AML-193 (cell line): ENCODE measurements around the gene RNASE2.

ENCODE experiments used
- DNase-seq, 2 experiments: peaks; one replicate each; lab custom pipeline; 2025; lab: John Stamatoyannopoulos, UW

Gene RNASE2

DNA sequence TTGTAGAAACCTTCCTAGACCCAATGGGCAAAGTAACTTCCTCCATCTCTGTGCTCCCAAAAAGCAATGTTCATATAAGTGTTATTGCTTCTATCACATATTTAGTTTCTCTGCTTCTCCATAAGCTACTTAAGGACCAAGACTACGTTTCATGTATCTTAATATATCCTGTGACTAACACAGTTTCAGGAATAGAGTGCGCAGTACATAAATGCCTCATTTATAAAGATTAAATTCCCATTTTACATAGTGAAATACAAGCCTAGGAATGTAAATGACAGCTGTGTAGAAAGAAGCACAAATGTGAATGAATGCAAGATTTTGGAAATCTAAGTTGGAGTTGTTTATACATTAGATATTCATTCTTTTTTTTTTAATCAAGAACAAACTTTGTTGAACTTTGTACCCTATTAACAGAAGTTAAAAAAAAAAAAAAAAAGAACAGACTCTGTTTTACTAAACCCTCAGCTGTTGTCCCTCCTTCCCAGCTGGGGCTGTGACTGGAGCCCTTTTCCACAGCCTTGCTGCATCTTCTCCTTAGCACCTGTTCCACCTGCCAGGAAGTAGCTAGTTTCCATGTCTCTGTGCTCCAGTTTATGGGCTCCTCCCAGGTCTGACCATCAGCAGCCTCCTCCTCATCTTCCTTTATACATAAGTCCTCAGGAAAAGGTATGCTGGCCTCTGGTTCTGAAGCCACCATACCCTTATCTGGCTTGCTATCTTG is 27.5 kb downstream of the RNASE2 start:
- no peak for DNase-seq

DNA sequence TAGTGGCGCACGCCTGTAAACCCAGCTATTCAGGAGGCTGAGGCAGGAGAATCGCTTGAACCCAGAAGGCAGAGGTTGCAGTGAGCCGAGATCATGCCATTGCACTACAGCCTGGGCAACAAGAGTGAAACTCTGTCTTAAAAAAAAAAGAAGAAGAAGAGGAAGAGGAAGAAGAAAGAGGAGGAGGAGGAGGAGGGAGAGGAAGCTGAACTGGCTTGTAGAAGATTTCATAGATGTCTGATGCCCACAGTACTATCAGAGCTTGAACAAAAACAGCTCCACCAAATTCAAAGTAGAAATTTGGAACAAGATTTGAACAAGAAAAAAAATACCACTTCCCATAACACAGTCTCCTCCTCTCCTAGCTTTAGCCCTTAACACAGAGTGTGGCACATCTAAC is 30.4 kb downstream of the RNASE2 start:
- DNase-seq: peak; percentile 10 to 37

DNA sequence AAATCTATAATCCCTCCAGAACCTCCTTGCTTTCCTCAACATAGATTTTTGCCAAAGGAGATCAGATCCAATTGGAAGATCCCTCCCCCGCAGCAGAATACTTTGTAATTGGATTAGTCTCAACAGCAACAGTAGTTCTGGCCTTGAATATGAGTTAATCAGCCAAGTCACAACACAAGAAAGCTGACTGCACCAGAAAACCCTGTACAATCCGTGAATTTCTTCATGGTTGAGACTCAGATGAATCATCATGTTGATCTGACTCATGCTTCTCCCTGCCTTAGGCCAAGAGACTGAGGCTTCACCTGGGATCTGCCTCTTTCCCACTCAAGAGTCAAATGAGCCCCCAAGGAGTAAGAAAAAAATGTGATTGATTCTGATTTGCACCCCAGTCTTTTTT is 31.5 kb downstream of the RNASE2 start:
- DNase-seq: peak; percentile 22 to 39

DNA sequence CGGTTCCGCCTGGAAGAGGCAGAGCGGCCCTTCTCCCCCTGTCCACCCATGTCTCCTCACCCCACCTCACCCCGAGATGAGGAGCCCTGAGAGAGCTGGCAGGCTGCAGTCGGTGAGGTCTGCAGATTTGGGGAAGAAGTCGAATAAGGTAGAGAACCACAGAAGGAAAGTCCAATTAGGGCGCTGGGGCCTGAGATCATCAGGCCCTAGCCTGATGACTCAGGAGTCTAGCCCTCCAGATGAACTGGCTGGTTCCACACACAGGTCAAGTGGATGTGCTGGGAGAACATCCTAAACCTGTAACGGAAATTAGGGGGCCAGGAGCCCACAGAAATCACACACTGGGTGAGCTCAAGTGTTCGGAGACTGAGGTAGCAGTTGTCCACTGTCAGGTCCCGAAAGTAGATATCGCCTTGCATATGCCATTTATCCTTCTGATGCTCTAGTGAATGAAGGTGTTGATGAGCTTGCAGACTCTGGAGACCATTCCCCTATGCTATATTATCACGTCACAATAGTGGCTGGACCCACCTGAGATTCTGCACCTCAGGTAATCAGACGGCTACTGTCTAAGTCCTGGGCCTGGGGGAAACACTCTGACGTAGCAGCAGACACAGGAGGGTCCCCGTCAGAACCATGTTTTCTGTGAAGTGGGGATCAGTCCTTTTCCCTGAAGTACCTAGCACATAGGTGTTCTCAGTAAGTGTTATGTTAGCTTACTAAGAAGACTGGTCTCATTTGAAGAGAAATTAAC is 33.6 kb downstream of the RNASE2 start:
- DNase-seq: peak in 1 of 2 experiments; percentile 5

DNA sequence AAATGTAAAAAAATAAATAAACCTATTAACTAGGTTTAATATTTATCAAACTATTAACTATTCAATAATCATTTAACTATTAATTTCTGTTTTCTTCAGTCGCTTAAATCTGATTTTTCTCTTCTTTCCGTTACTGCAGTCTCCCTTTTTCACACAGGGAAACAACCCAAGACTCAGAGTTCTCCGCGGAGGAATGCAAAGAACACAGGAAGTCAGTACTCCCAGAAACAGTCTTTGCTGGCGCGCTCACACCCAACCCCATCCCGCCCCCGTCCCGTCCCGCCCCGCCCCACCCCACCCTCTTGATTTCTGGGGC is 34.1 kb downstream of the RNASE2 start:
- no peak for DNase-seq

DNA sequence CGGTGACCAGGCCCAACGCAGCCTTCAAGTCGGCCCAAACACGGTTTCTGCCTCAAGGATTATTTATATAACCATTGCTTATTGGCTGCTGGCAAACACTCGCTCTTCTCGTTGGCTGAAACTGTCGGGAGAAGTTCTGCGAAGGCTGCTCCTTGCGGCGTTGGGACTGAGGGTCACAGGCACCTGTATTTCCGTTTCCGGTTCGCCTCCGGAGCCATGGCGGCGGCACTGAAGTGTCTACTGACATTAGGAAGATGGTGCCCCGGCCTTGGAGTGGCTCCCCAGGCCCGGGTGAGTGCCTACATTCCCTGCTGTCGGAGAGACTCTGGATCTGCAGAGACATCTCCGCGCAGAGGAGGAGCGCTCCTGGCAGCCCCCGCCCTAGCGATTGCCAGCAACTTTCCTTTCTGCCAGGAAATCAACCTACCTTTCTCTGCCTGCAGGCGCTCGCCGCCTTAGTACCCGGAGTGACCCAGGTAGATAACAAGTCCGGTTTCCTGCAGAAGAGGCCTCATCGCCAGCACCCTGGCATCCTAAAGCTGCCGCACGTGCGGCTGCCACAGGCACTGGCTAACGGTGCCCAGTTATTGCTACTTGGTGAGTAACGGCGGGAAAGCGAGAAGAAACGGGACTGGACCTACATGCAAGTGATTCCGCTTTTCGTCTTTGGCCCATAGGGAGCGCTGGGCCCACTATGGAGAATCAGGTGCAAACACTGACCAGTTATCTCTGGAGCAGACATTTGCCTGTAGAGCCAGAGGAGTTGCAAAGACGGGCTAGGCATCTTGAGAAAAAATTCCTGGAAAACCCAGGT is 34.7 kb downstream of the RNASE2 start, which contains the start of gene METTL17:
Gene METTL17 (plus strand): TSS at position 194 of the 814 bp plus-strand sequence. CDS start 23 bp downstream, at position 217.
- peak; percentile 95 to 96 for DNase-seq

DNA sequence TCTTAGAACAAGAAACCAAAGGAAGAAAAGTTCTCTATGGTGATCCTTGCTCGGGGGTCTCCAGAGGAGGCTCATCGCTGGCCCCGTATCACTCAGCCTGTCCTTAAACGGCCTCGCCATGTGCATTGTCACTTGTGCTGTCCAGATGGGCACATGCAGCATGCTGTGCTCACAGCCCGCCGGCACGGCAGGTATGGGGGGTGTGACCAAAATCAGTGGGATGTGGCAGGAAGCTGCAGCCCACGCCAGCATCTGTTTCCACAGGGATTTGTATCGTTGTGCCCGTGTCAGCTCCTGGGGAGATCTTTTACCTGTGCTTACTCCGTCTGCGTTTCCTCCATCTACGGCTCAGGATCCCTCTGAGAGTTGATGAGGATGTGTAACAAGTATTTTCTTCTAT is 41.2 kb downstream of the RNASE2 start:
- DNase-seq: no peak

DNA sequence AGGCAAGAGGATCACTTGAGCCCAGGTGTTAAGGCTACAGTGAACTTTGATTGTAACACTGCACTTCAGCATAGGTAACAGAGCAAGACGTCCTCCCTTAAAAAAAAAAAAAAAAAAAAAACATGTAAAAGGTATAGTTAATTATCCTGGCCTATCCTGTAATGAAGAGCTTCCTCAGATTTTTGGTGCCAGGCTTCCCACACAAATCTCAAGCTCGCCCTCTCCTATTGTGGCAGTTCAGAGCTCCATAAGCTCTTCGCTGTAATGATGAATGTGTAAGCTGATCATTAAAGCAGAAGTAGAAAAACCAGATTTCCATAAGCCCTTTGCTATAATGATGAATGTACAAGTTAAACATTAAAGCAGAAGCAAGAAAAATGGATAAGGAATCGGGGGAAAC is 41.8 kb downstream of the RNASE2 start:
- no peak for DNase-seq

DNA sequence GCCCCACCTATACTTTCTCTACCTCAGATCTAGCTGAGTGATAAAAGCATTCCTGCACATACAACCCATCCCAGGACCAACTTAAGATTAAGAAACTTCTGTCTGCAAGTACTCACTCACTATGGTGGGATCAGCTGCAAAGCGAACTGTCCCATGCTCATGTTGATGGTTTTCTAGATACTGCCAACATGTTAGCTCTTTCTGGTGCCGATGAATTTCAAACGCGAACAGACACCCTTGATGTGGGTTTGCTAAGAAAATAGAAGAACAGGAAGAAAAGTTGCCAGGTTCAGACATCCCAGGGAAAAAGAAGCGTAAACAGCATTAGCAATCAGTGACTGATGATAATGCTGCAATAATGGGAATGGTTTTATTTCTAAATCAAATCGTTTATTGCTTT is 42.3 kb downstream of the RNASE2 start:
- DNase-seq: no peak

DNA sequence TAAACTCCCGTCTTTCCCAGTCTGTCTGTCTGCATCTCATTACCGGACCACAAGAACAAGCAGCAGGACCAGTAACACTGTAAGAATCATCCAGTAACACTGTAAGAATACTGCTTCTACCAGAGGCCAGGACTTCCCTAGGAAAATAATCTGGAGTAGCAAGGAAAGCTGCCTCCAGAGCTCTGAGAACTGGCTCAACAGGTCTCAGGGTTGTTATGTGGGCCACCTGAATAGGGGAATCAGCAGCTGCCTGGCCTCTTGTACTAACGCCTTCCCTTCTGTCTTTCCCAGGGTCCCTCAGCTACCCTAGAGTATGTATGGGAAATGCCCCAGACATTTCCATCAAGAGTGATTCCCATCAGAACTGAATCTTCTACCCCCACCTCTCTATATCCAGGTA is 42.9 kb downstream of the RNASE2 start:
- DNase-seq: no peak

DNA sequence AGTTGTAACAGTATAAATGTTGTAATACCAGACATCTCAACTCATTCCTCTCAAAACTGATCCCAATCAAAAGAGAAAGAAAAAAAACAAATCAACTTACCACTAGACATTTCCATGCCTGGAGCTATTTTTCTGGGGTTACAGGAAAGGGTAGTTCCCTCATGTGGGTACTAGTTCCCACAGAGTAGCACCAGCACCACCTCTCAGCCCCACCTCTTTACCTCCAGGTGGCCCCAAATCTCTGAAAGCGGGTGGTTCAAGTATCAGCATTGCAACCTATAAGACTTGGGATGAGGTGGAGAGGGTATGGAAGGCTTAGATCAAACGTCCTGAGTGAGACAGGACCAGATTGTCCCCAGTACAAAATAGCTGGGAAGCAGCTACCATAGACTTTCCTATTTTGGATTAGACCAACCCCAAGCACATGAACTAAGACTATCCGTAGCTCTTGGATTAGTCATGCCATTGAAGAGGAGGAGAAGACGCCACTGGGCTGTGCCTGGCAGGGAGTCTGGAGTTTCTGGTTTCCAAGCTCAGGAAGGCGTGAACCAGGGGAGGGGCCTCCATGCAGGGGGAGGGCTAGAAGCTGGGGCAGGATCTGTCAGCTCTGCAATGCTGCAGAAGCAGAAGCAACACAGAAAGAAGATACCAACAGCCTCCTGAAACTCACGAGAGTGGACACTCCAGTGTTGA is 43.5 kb downstream of the RNASE2 start, which contains the start of gene SLC39A2:
Gene SLC39A2 (plus strand): TSS at position 620 of the 693 bp plus-strand sequence. CDS start 154 bp downstream, outside the sequence.
- DNase-seq: peak in 1 of 2 experiments; percentile 7

DNA sequence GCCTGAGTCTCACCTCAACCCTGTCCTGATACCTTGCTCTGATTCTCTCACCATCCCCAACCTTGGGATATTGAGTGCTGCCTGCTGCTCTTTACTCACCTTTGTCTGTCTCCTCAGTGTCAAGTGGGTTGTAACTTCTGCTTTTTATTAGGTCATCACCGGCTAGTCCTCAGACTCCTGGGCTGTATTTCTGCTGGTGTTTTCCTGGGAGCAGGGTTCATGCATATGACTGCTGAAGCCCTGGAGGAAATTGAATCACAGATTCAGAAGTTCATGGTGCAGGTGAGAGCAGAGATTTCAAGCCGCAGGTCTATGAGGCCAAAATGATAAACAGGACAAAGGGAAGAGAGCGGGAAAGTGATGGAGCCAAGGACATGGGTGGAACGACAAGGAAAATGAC is 44.3 kb downstream of the RNASE2 start:
- DNase-seq: no peak

DNA sequence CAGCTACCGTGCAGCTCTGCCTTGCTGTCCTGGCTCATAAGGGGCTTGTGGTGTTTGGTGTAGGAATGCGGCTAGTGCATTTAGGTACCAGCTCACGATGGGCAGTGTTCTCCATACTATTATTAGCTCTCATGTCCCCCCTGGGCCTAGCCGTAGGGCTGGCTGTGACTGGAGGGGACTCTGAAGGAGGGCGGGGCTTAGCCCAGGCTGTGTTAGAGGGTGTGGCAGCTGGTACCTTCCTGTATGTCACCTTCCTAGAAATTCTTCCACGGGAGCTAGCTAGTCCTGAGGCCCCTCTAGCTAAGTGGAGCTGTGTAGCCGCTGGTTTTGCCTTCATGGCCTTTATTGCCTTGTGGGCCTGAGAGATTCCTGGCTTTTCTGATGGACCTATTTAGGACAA is 45.9 kb downstream of the RNASE2 start:
- no peak for DNase-seq

DNA sequence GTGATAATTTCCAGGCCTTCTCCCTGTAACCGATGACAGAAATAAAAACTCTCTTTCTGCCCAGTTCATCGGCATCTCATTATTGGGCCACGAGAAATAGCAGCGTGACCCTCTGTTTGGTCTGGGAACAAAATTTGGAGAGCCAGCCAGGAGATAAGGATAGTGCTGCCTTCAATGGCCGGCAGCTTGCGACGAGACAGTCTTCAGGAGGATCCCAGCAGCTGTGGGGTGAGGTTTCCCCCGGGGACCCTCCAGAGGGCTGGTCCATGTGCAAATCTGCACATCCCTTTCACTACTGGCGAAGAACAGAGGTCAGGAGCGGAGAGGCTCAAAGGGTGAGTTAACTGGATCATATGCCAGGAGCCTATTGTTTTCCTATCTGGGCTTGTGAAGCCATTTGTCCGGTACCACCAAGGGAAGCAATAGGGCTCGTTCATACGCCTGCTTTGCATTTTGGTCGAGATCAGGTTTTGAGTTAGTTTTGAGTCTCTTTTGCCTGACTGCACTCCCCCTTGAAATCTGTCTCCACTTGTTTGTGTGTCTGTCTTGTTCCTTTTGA is 48.6 kb downstream of the RNASE2 start:
- no peak for DNase-seq
